Astrocyte (in vitro differentiated cells and primary cell): ENCODE measurements around the gene EXOC5.

ENCODE experiments used
- CTCF ChIP-seq: IDR thresholded peaks from 2 replicates; pipeline ENCODE4 v1.5.1; 2011; ENCODE audit warnings: low read depth, mild to moderate bottlenecking, inconsistent platforms, low read length, moderate library complexity; ENCODE audit not compliant: insufficient read depth
- EZH2 ChIP-seq: IDR thresholded peaks from 2 replicates; pipeline ENCODE4 v1.6.1; 2012; ENCODE audit warnings: mild to moderate bottlenecking, low read length, inconsistent platforms; ENCODE audit not compliant: insufficient read depth

- no peak for TF ChIP-seq CTCF
- TF ChIP-seq EZH2: no peak
These were observed 5.8 kb upstream of the EXOC5 start for GRCh38 chr14:57274551-57274950.
